B cell (primary cell): ENCODE data around the gene C12orf60.

Experiments
- EZH2 ChIP-seq: IDR thresholded peaks from 2 replicates; pipeline ENCODE4 v1.6.1; 2012; ENCODE audit warnings: borderline replicate concordance, low read depth, mild to moderate bottlenecking, moderate library complexity, low read length; ENCODE audit not compliant: insufficient read depth, poor library complexity, severe bottlenecking
- TF ChIP-seq, protein P1 (sequence below): fragments of 200-600 bp; IDR thresholded peaks from one replicate; pipeline ENCODE4 v1.8.0; 2022; ENCODE audit warnings: antibody characterized with exemption, mild to moderate bottlenecking

DNA sequence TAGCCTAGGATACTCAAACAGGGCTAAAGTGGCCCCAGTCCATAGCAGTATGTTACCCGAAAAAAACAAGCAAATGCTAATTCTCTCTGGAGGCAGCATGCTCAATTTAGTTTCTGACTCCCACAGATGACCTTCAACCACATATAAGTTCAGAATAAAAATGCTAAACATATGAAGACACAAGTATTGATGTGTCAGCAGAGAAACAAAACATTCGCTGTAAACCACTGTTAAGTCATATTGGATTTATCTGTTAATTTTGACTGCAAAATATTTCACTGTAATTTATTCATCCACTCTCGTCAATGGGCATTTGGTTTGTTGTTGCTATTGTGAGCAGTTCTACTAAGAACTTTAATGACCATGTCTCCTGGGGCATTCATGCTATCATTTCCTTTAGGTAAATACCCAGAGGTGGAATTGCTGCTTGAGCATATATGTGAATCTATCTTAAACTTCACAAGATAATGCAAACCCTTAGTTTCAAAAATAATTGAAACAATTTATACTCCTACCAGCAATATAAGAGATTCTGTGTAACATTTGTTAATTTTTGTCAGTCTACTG is 36.7 kb upstream of the C12orf60 start:
- TF ChIP-seq, protein P1, sequence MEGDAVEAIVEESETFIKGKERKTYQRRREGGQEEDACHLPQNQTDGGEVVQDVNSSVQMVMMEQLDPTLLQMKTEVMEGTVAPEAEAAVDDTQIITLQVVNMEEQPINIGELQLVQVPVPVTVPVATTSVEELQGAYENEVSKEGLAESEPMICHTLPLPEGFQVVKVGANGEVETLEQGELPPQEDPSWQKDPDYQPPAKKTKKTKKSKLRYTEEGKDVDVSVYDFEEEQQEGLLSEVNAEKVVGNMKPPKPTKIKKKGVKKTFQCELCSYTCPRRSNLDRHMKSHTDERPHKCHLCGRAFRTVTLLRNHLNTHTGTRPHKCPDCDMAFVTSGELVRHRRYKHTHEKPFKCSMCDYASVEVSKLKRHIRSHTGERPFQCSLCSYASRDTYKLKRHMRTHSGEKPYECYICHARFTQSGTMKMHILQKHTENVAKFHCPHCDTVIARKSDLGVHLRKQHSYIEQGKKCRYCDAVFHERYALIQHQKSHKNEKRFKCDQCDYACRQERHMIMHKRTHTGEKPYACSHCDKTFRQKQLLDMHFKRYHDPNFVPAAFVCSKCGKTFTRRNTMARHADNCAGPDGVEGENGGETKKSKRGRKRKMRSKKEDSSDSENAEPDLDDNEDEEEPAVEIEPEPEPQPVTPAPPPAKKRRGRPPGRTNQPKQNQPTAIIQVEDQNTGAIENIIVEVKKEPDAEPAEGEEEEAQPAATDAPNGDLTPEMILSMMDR, result no peak
- TF ChIP-seq EZH2, result no peak
